Measurements from ENCODE around the gene ANKRD11. TPM values are rescaled to one million over a fixed set of nuclear protein-coding genes. Genes with fewer than 3 reads are reported as not detected.

The ANKRD11 gene
- total RNA-seq, 1 donor, result 97.4 TPM

DNA sequence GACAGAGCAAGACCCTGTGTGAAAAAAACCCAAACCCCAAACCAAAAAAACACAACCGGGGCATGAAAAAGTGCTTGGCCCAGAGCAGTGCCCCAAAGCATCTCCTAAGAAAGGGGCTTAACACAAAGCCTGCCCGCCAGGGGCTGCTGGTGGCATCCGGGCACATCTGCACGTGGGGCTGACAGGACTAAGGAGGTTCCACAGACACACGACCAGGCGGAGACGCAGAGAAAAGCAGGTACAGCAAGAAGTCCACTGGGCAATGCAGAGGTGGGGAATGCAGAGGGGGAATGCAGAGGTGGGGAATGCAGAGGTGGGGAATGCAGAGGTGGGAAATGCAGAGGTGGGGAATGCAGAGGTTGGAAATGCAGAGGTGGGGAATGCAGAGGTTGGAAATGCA is 163.6 kb downstream of the ANKRD11 start:
- H3K79me2 ChIP-seq (ENCODE audit: insufficient read depth, low read length), result peaks cover 97% of the 10 kb centered on the region
- peaks cover 15% of the 10 kb centered on the region for H4K20me1 ChIP-seq (ENCODE audit: insufficient read depth, low read length)
- no peak overlapping the region for H3K4me2 ChIP-seq (ENCODE audit: insufficient read depth, low read length)
- H3K4me3 ChIP-seq (ENCODE audit: insufficient read depth, low read length), result no peak overlapping the region
- no peaks in the 10 kb centered on the region for H3K9me3 ChIP-seq (ENCODE audit: low read depth, low read length)
- peak overlapping the region; percentile 96 for H3K27ac ChIP-seq (ENCODE audit: low read depth, low read length)
- H3K27me3 ChIP-seq (ENCODE audit: insufficient read depth, low read length), result no peaks in the 10 kb centered on the region
- no peak for DNase-seq (ENCODE audit: insufficient read length, low spot score, missing footprints)
- H2AFZ ChIP-seq (ENCODE audit: low read length), result no peak overlapping the region
- no peaks in the 10 kb centered on the region for H3K36me3 ChIP-seq (ENCODE audit: insufficient read depth, low read length)
- TF ChIP-seq, protein P1, sequence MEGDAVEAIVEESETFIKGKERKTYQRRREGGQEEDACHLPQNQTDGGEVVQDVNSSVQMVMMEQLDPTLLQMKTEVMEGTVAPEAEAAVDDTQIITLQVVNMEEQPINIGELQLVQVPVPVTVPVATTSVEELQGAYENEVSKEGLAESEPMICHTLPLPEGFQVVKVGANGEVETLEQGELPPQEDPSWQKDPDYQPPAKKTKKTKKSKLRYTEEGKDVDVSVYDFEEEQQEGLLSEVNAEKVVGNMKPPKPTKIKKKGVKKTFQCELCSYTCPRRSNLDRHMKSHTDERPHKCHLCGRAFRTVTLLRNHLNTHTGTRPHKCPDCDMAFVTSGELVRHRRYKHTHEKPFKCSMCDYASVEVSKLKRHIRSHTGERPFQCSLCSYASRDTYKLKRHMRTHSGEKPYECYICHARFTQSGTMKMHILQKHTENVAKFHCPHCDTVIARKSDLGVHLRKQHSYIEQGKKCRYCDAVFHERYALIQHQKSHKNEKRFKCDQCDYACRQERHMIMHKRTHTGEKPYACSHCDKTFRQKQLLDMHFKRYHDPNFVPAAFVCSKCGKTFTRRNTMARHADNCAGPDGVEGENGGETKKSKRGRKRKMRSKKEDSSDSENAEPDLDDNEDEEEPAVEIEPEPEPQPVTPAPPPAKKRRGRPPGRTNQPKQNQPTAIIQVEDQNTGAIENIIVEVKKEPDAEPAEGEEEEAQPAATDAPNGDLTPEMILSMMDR (IDR thresholded peaks at IDR 0.05; ENCODE audit: extremely low read depth, low read depth, low read length), result no peak
- H3K4me1 ChIP-seq (ENCODE audit: insufficient read depth, low read length), result peaks cover 62% of the 10 kb centered on the region

DNA sequence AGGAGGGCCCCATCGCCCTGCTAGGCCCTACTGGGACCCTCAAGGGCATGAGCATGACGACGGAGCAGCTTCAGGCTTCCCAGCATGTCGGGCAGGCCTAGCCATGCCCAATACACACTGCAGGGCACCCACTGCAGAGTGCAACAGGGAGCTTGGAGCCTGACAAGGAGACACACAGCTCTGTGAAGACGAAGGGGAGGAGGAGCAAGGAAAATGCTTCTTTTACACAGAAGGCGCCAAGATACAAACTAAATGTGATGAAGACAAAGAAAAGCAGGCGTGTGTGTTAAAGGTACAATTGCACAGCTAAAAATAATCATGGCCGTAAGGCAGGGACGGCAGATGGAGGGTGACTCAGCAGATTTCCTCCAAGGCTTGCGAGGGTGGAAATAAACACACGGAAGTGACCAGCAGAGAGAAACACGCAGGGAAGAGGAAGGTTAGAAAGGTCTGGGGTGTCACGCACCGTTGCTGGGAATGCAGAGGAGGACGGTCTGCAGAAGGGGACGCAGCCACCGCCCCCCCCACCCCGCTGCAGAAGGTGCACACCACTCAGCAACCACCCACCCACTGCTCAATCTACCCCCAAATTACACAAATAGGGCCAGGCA is 164.4 kb downstream of the ANKRD11 start:
- Histone ChIP-seq H3K4me3 (ENCODE audit: insufficient read depth, low read length) (peak overlapping the region; percentile 15), H4K20me1 (ENCODE audit: insufficient read depth, low read length) (peaks cover 10% of the 10 kb centered on the region), H3K4me1 (ENCODE audit: insufficient read depth, low read length) (peaks cover 64% of the 10 kb centered on the region), H3K9me3 (ENCODE audit: low read depth, low read length) (no peaks in the 10 kb centered on the region), H2AFZ (ENCODE audit: low read length) (no peak overlapping the region), H3K36me3 (ENCODE audit: insufficient read depth, low read length) (no peaks in the 10 kb centered on the region), H3K27ac (ENCODE audit: low read depth, low read length) (peak overlapping the region; percentile 96), H3K27me3 (ENCODE audit: insufficient read depth, low read length) (no peaks in the 10 kb centered on the region), H3K4me2 (ENCODE audit: insufficient read depth, low read length) (peak overlapping the region; percentile 31), H3K79me2 (ENCODE audit: insufficient read depth, low read length) (peaks cover 95% of the 10 kb centered on the region)
- TF ChIP-seq, protein P1 (IDR thresholded peaks at IDR 0.05; ENCODE audit: extremely low read depth, low read depth, low read length), result no peak
- DNase-seq (ENCODE audit: insufficient read length, low spot score, missing footprints), result peak; percentile 93

DNA sequence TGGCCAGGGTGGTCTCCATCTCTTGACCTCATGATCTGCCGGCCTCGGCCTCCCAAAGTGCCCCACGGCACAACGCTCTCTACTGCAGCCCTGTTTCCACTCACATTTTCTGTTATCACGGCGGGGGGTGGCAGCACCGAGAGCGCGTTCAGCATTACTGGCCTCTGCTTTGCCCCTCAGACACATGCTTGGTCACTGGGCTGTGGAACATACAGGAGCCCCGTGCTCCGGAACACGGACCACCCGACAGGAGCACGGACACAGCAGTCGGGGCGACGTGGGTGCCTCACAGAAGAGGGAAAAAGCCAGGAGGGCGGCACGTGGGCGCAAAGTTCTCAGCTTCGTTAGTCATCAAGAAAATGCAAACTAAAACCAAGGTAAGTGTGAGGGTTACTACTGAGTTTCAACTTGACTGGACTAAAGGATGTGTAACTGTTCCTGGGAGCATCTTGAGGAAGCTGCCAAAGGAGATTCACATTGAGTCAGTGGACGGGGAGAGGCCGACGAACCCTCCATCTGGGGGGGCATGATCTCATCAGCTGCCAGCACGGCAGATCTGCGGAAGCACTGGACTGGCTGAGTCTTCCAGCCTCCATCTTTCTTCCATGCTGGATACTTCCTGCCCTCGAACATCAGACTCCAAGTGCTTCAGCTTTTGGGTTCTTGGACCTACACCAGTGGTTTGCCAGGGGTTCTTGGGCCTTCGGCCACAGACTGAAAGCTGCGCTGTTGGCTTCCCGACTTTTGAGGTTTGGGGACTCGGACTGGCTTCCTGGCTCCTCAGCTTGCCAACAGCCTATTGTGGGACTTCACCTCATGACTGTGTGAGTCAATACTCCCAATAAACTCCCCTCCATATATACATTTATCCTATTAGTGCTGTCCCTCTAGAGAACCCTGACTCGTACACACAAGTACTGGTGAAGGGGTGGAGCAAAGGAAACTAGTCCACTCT is 166.0 kb downstream of the ANKRD11 start:
- no peaks in the 10 kb centered on the region for H3K9me3 ChIP-seq (ENCODE audit: low read depth, low read length)
- no peaks in the 10 kb centered on the region for H3K27me3 ChIP-seq (ENCODE audit: insufficient read depth, low read length)
- peak; percentile 99 for DNase-seq (ENCODE audit: insufficient read length, low spot score, missing footprints)
- peak overlapping the region; percentile 96 for H3K27ac ChIP-seq (ENCODE audit: low read depth, low read length)
- peaks cover 71% of the 10 kb centered on the region for H3K4me1 ChIP-seq (ENCODE audit: insufficient read depth, low read length)
- peak overlapping the region; percentile 16 for H3K4me2 ChIP-seq (ENCODE audit: insufficient read depth, low read length)
- peaks cover 16% of the 10 kb centered on the region for H4K20me1 ChIP-seq (ENCODE audit: insufficient read depth, low read length)
- H3K79me2 ChIP-seq (ENCODE audit: insufficient read depth, low read length), result peaks cover 97% of the 10 kb centered on the region
- no peak overlapping the region for H2AFZ ChIP-seq (ENCODE audit: low read length)
- H3K4me3 ChIP-seq (ENCODE audit: insufficient read depth, low read length), result no peak overlapping the region
- TF ChIP-seq, protein P1 (IDR thresholded peaks at IDR 0.05; ENCODE audit: extremely low read depth, low read depth, low read length), result no peak
- no peaks in the 10 kb centered on the region for H3K36me3 ChIP-seq (ENCODE audit: insufficient read depth, low read length)
